Ishikawa (cell line): ENCODE results near the gene ZCCHC18.

ENCODE experiments used
- CEBPB ChIP-seq: IDR thresholded peaks from 2 replicates; pipeline ENCODE4 v1.6.1; 2012
- EP300 ChIP-seq: IDR thresholded peaks from 2 replicates; pipeline ENCODE4 v1.6.1; 2012; ENCODE audit warnings: borderline replicate concordance
- FOXM1 ChIP-seq: IDR thresholded peaks from 2 replicates; pipeline ENCODE4 v1.6.1; 2012; ENCODE audit warnings: low read depth, borderline replicate concordance
- MAX ChIP-seq: IDR thresholded peaks from 2 replicates; pipeline ENCODE4 v1.6.1; 2012
- RAD21 ChIP-seq: IDR thresholded peaks from 2 replicates; pipeline ENCODE4 v1.6.1; 2012; ENCODE audit warnings: low read depth
- TAF1 ChIP-seq: IDR thresholded peaks from 2 replicates; pipeline ENCODE4 v1.6.1; 2012; ENCODE audit warnings: low read depth, mild to moderate bottlenecking
- YY1 ChIP-seq: IDR thresholded peaks from 2 replicates; pipeline ENCODE4 v1.6.1; 2012; ENCODE audit warnings: low read depth
- ZBTB7A ChIP-seq: IDR thresholded peaks from 2 replicates; pipeline ENCODE4 v1.6.1; 2012; ENCODE audit warnings: low read depth

GRCh38 chrX:104105330-104106262, 6.7 kb upstream of the ZCCHC18 start:
- TF ChIP-seq TAF1 (no peak), MAX (no peak), EP300 (no peak), ZBTB7A (no peak), RAD21 (no peak), CEBPB (no peak), FOXM1 (no peak), YY1 (no peak)
